BJ (cell line): ENCODE data around the gene ZNF580. TPM values are rescaled to one million over a fixed set of nuclear protein-coding genes. Genes with fewer than 3 reads are reported as not detected.

Experiments used
- CTCF ChIA-PET: fragments of 350-600 bp; formaldehyde crosslinking; extraction: SDS; loops from one replicate; lab custom pipeline; 2021; ENCODE audit warnings: antibody characterized with exemption, inconsistent platforms; lab: Yijun Ruan, JAX
- POLR2A ChIA-PET: fragments of 300-600 bp; sonication (Branson Sonifier 250); formaldehyde crosslinking; extraction: SDS; loops from one replicate; lab custom pipeline; 2021; ENCODE audit warnings: antibody characterized with exemption; lab: Charles Lee
- DNase-seq: peaks from one replicate; pipeline ENCODE4 v3.0.0-alpha.2; 2011; ENCODE audit warnings: low read depth
- H3K27me3 ChIP-seq: 2 replicates; pipeline ENCODE4 v1.6.0; 2011; ENCODE audit warnings: low read length; ENCODE audit not compliant: control insufficient read depth, insufficient read depth
- H3K36me3 ChIP-seq: 2 replicates; pipeline ENCODE4 v1.5.1; 2011; ENCODE audit warnings: low read length; ENCODE audit not compliant: control insufficient read depth, insufficient read depth
- H3K4me3 ChIP-seq: 2 replicates; pipeline ENCODE4 v1.5.1; 2011; ENCODE audit warnings: low read depth, mild to moderate bottlenecking, control low read depth, low read length
- CTCF ChIP-seq: IDR thresholded peaks from 2 replicates; pipeline ENCODE4 v1.5.1; 2011; ENCODE audit warnings: low read depth, mild to moderate bottlenecking, control low read depth, inconsistent platforms, low read length, moderate library complexity; ENCODE audit not compliant: insufficient read depth
- polyA plus RNA-seq: library from polyadenylated mRNA; depleted of rRNA; stranded (reverse); fragments of >200 nt; gene quantifications from 2 replicates; pipeline ENCODE4 v1.2.3, GENCODE V29; 2011

ZNF580 gene
- polyA plus RNA-seq, 1 experiment, result 12.2 TPM

- H3K27me3 ChIP-seq, result no peaks in the 10 kb centered on the region
- ChIA-PET CTCF (interaction anchor here (1.1 to 1.8 kb wide), 2 partner anchors 13 to 17 kb away, joined by 4 to 5 read pairs; partner anchors contain the start of genes U2AF2 and ZNF784), POLR2A (no interaction called here)
- DNase-seq, result no peak
- H3K4me3 ChIP-seq, result no peak overlapping the region
- TF ChIP-seq CTCF, result no peak
- H3K36me3 ChIP-seq, result no peaks in the 10 kb centered on the region; the same call in 1 of the 2 replicates
These were observed 3.3 kb upstream of the ZNF580 start for GRCh38 chr19:55637534-55637933.

GRCh38 chr19:55638864-55639359 lies 1.9 kb upstream of the ZNF580 start:
- H3K36me3 ChIP-seq, result no peaks in the 10 kb centered on the region; the same call in 1 of the 2 replicates
- ChIA-PET POLR2A (no interaction called here), CTCF (interaction anchor here (1.0 to 2.5 kb wide), 4 partner anchors 12 to 33 kb away, joined by 3 to 9 read pairs (median 6); partner anchors contain the start of gene U2AF2)
- no peak for DNase-seq
- H3K27me3 ChIP-seq, result no peaks in the 10 kb centered on the region
- TF ChIP-seq CTCF, result peak; percentile 55
- H3K4me3 ChIP-seq, result no peak overlapping the region

GRCh38 chr19:55640043-55640576 lies 692 bp upstream of the ZNF580 start:
- H3K4me3 ChIP-seq, result peak overlapping the region; percentile 75
- peak; percentile 60 for TF ChIP-seq CTCF
- peaks cover 2% of the 10 kb centered on the region for H3K36me3 ChIP-seq
- ChIA-PET POLR2A (interaction anchor here (0.9 kb wide), 1 partner anchor 14 kb away, joined by 4 read pairs; no protein-coding TSS in a partner anchor), CTCF (interaction anchor here (0.8 to 2.5 kb wide), 5 partner anchors 13 to 35 kb away, joined by 3 to 9 read pairs (median 3); partner anchors contain the start of genes U2AF2 and ZNF865)
- no peak for DNase-seq
- H3K27me3 ChIP-seq, result no peaks in the 10 kb centered on the region

- Histone ChIP-seq H3K27me3 (no peaks in the 10 kb centered on the region), H3K36me3 (peaks cover 5% of the 10 kb centered on the region), H3K4me3 (peak overlapping the region; percentile 75)
- no peak for TF ChIP-seq CTCF
- ChIA-PET POLR2A (interaction anchor here (0.6 kb wide), 1 partner anchor 163 kb away, joined by 3 read pairs; no protein-coding TSS in a partner anchor), CTCF (interaction anchor here (0.9 to 2.7 kb wide), 3 partner anchors 9 to 35 kb away, joined by 3 to 11 read pairs (median 9); partner anchors contain the start of gene U2AF2)
- DNase-seq, result no peak
These were observed 787 bp downstream of the ZNF580 start for GRCh38 chr19:55641426-55642152.
